HS-5 (cell line): Measurements from ENCODE around the gene TIAL1.
"Not testable (repeated sequence)": the region's sequence is repeated elsewhere in the genome, so short reads cannot be mapped to it uniquely, and the experiment has no call there.

Experiments used
- DNase-seq: peaks from one replicate; pipeline ENCODE4 v3.0.0-alpha.2; 2012; ENCODE audit warnings: low read depth

Gene TIAL1

GRCh38 chr10:119549247-119549999, 47.3 kb downstream of the TIAL1 start:
- no peak for DNase-seq

- DNase-seq = no peak
Observed at GRCh38 chr10:119546009-119546408, 50.8 kb downstream of the TIAL1 start.

GRCh38 chr10:119545310-119545709, 51.5 kb downstream of the TIAL1 start:
- DNase-seq = no peak

DNA sequence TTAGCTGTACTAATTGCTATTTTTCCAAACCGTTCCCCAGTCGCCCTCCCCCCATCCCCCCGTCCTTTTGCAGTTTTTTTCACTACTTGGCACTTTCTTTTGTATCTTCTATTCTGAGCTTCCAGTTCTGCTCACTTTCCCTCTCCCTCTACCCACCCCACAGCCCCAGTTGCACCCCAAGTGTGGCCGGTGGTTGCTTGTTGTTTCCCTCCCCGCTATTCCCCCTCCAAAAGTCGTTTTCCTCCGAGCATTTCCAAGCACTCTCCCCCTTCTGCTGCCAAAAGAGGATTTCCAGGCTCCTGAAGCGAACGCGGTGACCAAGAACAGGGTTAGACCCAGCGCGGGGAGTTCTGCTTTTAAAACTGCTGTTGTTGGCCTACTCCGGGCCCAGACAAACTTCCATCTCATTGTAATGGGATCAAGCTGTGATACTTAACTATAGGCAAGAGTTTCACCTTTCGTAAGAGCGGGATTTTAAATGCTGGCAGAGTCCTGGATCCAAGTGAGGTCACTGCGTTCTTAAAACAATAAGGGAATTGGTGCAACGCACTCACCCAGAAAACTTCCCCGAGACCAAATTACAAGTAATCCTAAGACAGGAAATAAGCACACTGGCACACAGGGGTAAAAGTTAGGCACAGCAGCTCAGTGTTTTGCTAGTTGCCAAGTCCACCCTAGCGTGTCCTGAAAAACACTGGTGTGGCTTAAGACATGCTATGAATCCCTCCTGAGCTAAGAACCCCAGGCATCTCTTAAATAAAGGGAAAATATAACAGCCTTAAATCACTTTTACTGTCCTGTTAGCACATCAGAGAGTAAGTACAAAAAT, 52.7 kb downstream of the TIAL1 start:
- no peak for DNase-seq

DNA sequence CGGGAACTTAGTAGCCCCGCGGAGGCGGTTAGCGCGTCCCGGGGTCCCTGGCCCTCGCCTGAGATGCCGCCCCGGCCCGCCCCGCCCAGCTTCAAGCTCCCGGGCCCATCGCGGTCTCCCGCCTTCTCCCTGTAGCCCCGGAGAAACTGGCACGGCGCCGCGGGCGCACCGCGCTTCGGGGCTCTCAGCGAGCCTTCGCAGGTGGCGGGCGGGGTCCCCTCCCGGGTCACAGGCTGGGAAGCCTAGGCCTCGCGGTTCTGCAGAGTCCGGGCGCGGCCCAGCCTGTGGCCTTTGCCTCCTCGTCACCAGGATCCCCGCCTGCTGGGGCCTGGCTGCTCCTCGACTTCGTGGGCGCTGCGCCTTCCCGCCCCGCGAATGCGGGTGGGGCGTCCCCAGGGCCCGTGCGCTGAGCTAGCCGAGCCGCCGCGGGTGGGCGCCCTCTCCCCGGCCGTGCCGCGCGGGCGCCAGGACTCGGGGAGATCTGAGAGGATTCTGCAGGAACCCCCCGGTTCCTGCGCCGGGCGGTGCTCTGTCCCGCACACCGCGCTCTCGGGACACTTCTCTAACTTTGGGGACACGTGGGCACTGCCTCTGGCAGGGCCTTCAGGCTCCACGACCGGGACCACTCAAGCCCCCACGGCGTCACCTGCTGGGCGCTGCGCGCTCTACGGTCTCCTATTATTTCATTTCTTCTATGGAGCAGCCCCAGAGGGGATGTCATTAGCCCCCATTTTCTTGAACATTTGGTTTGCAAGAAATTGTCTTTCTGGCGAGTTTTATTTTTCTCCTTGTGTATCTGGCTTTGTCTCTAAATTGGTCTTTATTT, 53.6 kb downstream of the TIAL1 start:
- no peak for DNase-seq

- no peak for DNase-seq
Observed at GRCh38 chr10:119542357-119542987, 54.3 kb downstream of the TIAL1 start, which contains the start of gene RGS10. Gene RGS10 (minus strand): TSS chr10:119542719. CDS start chr10:119542638, 81 bp downstream.

DNA sequence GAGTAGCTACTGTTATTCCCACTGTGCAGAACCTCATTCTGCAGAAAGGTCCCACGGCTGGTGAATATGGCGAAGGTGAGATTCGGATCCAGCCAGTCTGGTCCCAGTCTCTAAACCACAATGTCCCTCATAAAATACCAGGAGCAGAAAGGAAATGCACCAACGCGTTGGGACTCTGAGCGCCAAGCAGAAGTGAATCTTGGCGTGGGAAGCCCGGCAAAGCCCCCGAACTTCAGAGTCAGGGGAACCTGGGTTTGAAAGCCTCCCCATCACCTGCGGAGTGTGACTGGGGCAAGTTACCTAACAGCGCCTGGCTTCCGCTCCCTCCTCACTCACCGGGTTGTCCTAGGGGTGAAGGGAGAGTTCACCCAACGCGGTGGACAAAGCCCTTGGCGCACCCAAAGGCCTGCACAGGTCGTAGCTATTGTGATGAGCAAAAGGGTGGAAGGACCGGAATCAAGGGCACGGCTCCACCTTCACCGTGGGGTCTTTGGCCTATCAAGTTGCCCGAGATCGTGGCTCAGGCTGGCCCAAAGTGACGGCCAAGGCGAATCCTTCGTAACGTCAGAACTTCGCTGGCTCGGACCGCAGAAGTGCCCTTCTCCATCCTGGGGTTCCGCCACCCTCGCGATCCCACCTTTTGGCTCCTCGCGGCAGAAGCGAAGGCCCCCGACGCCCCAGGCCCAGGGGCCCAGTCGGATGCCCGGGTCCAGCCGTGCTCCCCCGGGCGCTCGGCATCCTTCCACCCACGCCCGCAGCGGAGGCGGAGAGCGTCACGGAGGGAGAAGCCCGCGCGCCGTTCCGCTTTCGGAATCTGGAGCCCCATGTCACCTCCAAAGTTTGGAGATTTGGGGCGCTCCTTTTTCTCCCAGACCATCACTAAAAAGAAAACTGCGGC, 55.1 kb downstream of the TIAL1 start:
- DNase-seq = no peak

- DNase-seq = no peak
Observed at GRCh38 chr10:119541046-119541445, 55.7 kb downstream of the TIAL1 start.

DNA sequence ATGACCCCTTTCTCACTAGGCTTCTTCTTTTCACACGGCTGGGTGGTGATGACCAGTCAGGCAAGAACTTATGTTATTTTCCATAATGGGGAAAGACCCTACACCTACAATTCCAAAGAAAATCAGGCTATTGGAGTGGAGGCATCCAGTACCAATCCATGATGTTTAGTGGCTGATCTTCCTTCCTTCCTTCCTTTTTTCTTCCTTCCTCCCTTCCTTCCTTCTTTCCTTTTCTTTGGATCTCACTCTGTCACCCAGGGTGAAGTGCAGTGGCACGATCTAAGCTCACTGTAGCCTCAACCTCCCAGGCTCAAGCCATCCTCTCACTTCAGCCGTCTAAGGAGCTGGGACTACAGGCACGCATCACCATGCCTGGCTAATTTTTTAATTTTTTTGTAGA, 56.7 kb downstream of the TIAL1 start:
- DNase-seq = no peak

- DNase-seq = no peak
Observed at GRCh38 chr10:119539359-119539825, 57.4 kb downstream of the TIAL1 start.

DNA sequence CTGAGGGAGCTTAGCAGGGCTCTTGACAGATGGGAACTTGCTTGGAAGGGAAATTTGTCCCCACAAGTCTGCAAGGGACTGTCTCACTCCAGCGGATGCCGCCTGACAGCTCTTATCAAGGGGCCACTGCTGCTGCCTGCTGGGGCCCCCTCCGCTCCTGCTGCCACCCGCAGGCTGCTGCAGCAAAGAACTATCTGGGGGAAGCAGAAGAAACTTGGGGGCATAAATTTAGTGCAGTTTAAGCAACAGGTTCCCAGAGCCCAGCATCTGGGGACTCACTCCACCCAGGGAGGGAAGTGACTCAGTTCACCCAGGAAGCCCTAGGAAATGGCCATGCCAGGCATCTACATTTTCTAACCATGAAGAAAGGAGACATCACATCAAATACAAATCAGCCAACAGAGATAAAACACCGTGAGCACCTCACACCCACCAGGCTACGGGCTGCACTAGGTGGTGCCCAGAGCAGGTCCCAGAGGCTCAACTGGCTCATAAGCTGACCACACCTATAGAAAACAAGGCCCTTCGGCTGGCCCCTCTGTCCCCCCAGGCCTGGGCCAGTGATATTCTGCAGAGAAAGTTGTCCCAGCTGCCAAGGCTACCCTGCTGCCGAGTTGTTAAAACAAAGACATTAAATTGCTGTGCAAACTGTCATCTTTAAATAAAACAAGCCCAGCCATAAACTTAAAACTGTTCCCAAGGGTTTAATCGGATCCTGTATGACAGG, 58.0 kb downstream of the TIAL1 start:
- DNase-seq = no peak

- DNase-seq = no peak
Observed at GRCh38 chr10:119537953-119538630, 58.7 kb downstream of the TIAL1 start.

GRCh38 chr10:119536508-119537025, 60.2 kb downstream of the TIAL1 start:
- no peak for DNase-seq

DNA sequence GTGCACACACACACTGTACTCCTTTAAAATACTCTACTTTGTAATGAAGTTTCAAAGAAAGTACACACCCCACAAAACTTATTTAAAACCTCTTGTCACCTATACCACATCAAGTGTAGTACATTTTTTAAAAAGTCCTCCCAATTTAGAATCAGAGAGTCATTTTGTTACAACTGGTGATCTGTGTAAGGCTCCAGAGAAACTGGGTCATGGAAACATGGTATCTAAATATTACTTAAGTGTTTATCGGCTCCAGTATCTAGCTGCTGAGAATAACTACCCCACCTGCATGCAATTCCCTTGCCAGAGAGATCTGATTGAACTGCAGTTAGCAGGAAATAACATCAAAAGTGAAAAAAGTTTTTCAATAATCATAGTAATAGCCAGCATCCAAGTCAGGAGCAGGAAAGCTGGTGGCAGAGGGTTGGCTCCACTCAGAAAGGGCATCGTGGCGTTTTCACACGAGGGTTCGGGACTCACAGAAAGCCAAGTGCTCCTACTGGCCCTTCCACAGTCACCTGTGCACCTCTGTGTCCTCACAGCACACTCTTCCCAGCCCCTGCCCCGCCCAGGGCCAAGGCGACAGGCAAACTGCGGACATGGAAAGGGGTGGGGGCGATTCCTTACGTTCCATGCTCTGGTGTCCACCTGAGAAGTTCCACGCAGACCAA, 60.8 kb downstream of the TIAL1 start:
- no peak for DNase-seq

- peak; percentile 71 for DNase-seq
Observed at GRCh38 chr10:119535305-119535704, 61.5 kb downstream of the TIAL1 start.

DNA sequence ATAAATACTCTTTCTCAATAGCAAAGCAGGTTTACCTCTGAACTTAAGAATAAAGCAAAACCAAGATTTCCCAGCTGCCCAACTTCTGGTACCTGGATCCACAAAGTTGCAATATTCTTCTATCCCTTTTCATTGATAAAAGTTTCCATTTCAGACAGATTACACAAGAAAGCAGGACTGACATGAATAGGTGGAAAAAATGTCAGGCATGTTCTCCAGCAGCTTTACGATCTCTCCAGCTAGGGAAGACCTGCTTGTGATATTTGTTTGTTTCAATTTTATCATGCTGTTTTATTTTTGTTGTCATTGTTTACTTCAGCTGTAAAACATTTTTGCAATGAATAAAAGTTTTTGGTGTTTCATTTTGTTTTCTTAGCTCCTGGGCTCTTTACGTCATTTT, 63.3 kb downstream of the TIAL1 start:
- DNase-seq = no peak

DNA sequence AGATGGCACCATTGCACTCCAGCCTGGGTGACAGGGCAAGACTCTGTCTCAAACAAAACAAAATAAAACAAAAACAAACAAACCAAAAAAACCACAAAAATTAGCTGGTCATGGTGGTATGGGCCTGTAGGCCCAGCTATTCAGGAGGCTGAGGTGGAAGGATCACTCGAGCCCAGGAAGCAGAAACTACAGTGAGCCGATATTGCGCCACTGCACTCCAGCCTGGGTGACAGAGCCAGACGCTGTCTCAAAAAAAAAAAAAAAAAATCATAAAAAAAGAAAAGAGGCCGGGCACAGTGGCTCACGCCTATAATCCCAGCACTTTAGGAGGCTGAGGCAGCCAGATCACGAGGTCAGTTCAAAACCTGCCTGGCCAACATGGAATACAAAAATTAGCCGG, 64.0 kb downstream of the TIAL1 start:
- not testable (repeated sequence) for DNase-seq

GRCh38 chr10:119532251-119532650, 64.5 kb downstream of the TIAL1 start:
- DNase-seq = not testable (repeated sequence)

DNA sequence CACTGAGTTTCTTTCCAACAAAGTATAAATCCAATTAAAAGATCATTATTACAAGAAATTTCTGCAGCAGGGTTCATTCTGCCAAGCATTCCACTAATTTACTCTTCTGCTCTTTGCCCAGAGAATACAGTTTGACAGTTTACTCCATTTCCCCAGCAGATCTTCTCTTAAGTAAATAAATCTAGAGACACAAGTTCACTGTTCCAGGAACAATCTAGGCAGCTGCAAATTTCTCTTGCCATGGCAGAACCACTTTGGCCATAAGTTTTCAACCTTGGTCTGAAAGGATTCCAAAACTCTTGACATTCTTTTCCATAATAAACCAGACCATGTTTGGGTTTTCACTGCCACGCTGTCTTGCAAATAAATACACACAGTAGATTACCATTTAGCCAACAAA, 65.7 kb downstream of the TIAL1 start:
- DNase-seq = no peak
